Smooth muscle cell (in vitro differentiated cells): ENCODE measurements around the gene PALB2. TPM values are rescaled to one million over a fixed set of nuclear protein-coding genes. Genes with fewer than 3 reads are reported as not detected.

Source experiments
- DNase-seq: peaks from one replicate; lab custom pipeline; 2025; ENCODE audit not compliant: unreplicated experiment; lab: John Stamatoyannopoulos, UW
- H2AFZ ChIP-seq: fragments of 200-600 bp; sonication (generic); 2 replicates; pipeline ENCODE4 v1.6.0; 2016; ENCODE audit warnings: antibody characterized with exemption, low read depth, mild to moderate bottlenecking
- H3F3A ChIP-seq: fragments of 200-600 bp; sonication (generic); 2 replicates; pipeline ENCODE4 v1.6.0; 2017; ENCODE audit warnings: antibody characterized with exemption, low read depth
- H3K27ac ChIP-seq: fragments of 200-600 bp; sonication (generic); 2 replicates; pipeline ENCODE4 v1.5.1; 2016; ENCODE audit warnings: low read depth, mild to moderate bottlenecking
- H3K27me3 ChIP-seq: fragments of 200-600 bp; sonication (generic); 2 replicates; pipeline ENCODE4 v1.6.1; 2016; ENCODE audit warnings: low read depth, mild to moderate bottlenecking
- H3K36me3 ChIP-seq: fragments of 200-600 bp; sonication (generic); 2 replicates; pipeline ENCODE4 v1.5.1; 2016; ENCODE audit warnings: low read depth
- H3K4me1 ChIP-seq: fragments of 200-600 bp; sonication (generic); 2 replicates; pipeline ENCODE4 v1.5.1; 2016; ENCODE audit warnings: low read depth
- H3K4me2 ChIP-seq: fragments of 200-600 bp; sonication (generic); 2 replicates; pipeline ENCODE4 v1.6.0; 2016; ENCODE audit warnings: mild to moderate bottlenecking
- H3K4me3 ChIP-seq: fragments of 200-600 bp; sonication (generic); 2 replicates; pipeline ENCODE4 v1.5.1; 2016; ENCODE audit warnings: mild to moderate bottlenecking
- H3K79me2 ChIP-seq: fragments of 200-600 bp; sonication (generic); 2 replicates; pipeline ENCODE4 v1.6.0; 2016; ENCODE audit warnings: low read depth, mild to moderate bottlenecking
- H3K9ac ChIP-seq: fragments of 200-600 bp; sonication (generic); 2 replicates; pipeline ENCODE4 v1.6.0; 2016; ENCODE audit warnings: low read depth
- H3K9me3 ChIP-seq: fragments of 200-600 bp; sonication (generic); replicated peaks from 2 replicates; pipeline ENCODE4 v1.5.1; 2016; ENCODE audit warnings: low read depth
- H4K20me1 ChIP-seq: fragments of 200-600 bp; sonication (generic); 2 replicates; pipeline ENCODE4 v1.6.0; 2016; ENCODE audit warnings: low read depth
- CTCF ChIP-seq: fragments of 200-600 bp; sonication (generic); IDR thresholded peaks from 2 replicates; pipeline ENCODE4 v1.5.1; 2017; ENCODE audit warnings: borderline replicate concordance, mild to moderate bottlenecking, antibody characterized with exemption; ENCODE audit not compliant: insufficient read depth, poor library complexity, severe bottlenecking
- WGBS: methylation state at CpG from one replicate; pipeline ENCODE4 v1.1.7; 2016; ENCODE audit warnings: low lambda C conversion rate; 5-methylcytosine and 5-hydroxymethylcytosine counted together
- polyA plus RNA-seq: library from polyadenylated mRNA; unstranded; fragments of >200 nt; fragmentation: Nextera tagmentation; extraction: Ambion mirVana; gene quantifications from 2 replicates; pipeline ENCODE4 v1.2.1, GENCODE V29; 2016
- total RNA-seq: library from RNA; depleted of rRNA; stranded (reverse); fragments of >200 nt; gene quantifications from 2 replicates; pipeline ENCODE4 v1.2.3, GENCODE V29; 2014

PALB2 gene
- total and polyA plus RNA-seq, 2 experiments from 2014 or later, result 4.1 to 4.6 TPM

- Histone ChIP-seq H3K36me3 (no peaks in the 10 kb centered on the region), H3K4me3 (no peak overlapping the region), H3K9ac (no peak overlapping the region), H4K20me1 (no peaks in the 10 kb centered on the region), H3K27ac (no peak overlapping the region), H3K79me2 (no peaks in the 10 kb centered on the region), H3K4me1 (no peaks in the 10 kb centered on the region), H3K4me2 (no peak overlapping the region), H2AFZ (no peak overlapping the region), H3K9me3 (no peaks in the 10 kb centered on the region), H3K27me3 (no peaks in the 10 kb centered on the region), H3F3A (no peaks in the 10 kb centered on the region)
- TF ChIP-seq CTCF, result no peak
- 55% methylated on average over 4 of the region's 4 CpGs for WGBS
- no peak for DNase-seq
Measured at GRCh38 chr16:23608194-23608593, 32.9 kb downstream of the PALB2 start.

GRCh38 chr16:23607726-23608125 lies 33.4 kb downstream of the PALB2 start:
- Histone ChIP-seq H2AFZ (no peak overlapping the region), H3K9ac (no peak overlapping the region), H3K27ac (no peak overlapping the region), H3K27me3 (no peaks in the 10 kb centered on the region), H4K20me1 (no peaks in the 10 kb centered on the region), H3K36me3 (no peaks in the 10 kb centered on the region), H3K4me1 (no peaks in the 10 kb centered on the region), H3K4me2 (no peak overlapping the region), H3F3A (no peaks in the 10 kb centered on the region), H3K79me2 (no peaks in the 10 kb centered on the region), H3K4me3 (no peak overlapping the region), H3K9me3 (no peaks in the 10 kb centered on the region)
- DNase-seq, result no peak
- no peak for TF ChIP-seq CTCF
- WGBS, result 40% methylated on average over 6 of the region's 6 CpGs

GRCh38 chr16:23597003-23597756 lies 43.9 kb downstream of the PALB2 start:
- Histone ChIP-seq H2AFZ (peak overlapping the region; percentile 98), H3K4me1 (peaks cover 8% of the 10 kb centered on the region), H3K9ac (no peak overlapping the region), H3K27me3 (no peaks in the 10 kb centered on the region), H3K4me3 (no peak overlapping the region), H3K79me2 (peaks cover 38% of the 10 kb centered on the region), H3F3A (no peaks in the 10 kb centered on the region), H3K4me2 (no peak overlapping the region), H3K9me3 (no peaks in the 10 kb centered on the region), H3K36me3 (no peaks in the 10 kb centered on the region), H3K27ac (no peak overlapping the region), H4K20me1 (peaks cover 17% of the 10 kb centered on the region)
- TF ChIP-seq CTCF, result no peak
- 83% methylated on average over 11 of the region's 11 CpGs for WGBS
- DNase-seq, result no peak
